SK-N-SH (cell line): ENCODE measurements around the gene GATD1. TPM values are rescaled to one million over a fixed set of nuclear protein-coding genes. Genes with fewer than 3 reads are reported as not detected.

ENCODE experiments used
- CTCF ChIA-PET: fragments of 300-600, 350-600 bp; formaldehyde crosslinking; extraction: SDS; loops from one replicate; lab custom pipeline; 2021; lab: Yijun Ruan, JAX
- POLR2A ChIA-PET: fragments of 350-600 bp; sonication (Branson Sonifier 250); formaldehyde crosslinking; extraction: SDS; loops from one replicate; lab custom pipeline; 2020; ENCODE audit warnings: antibody characterized with exemption, inconsistent platforms; lab: Yijun Ruan, JAX
- DNase-seq: peaks from one replicate; pipeline ENCODE4 v3.0.0; 2012
- H2AFZ ChIP-seq: fragments of 200-600 bp; sonication (generic); 2 replicates; pipeline ENCODE4 v1.8.1; 2016; ENCODE audit warnings: antibody characterized with exemption, mild to moderate bottlenecking, low read depth
- H3F3A ChIP-seq: fragments of 200-600 bp; sonication (generic); replicated peaks from 2 replicates; pipeline ENCODE3; 2016; ENCODE audit warnings: antibody characterized with exemption, mild to moderate bottlenecking; ENCODE audit not compliant: insufficient read depth
- H3K27ac ChIP-seq, 2 experiments: fragments of 200-500 bp in 1 of 2; fragments of 200-600 bp in 1 of 2; sonication (Bioruptor generic) in 1 of 2; sonication (generic), shearing (Covaris generic) in 1 of 2; 2 replicates each; pipeline versions ENCODE4 v1.5.1 to v1.6.1; 2014 to 2016; ENCODE audit warnings: low read depth in 2 of 2, inconsistent platforms in 1 of 2, low read length in 1 of 2, mild to moderate bottlenecking in 1 of 2, mixed read lengths in 1 of 2
- H3K27me3 ChIP-seq: fragments of 200-600 bp; sonication (generic), shearing (Covaris generic); 2 replicates; pipeline ENCODE4 v1.6.1; 2016; ENCODE audit warnings: mixed run types; ENCODE audit not compliant: insufficient read depth
- H3K36me3 ChIP-seq, 2 experiments: fragments of 200-500 bp in 1 of 2; fragments of 200-600 bp in 1 of 2; sonication (Bioruptor generic) in 1 of 2; sonication (generic) in 1 of 2; replicated peaks in 1 of 2; 2 replicates each; pipeline versions ENCODE3 to v1.5.1; 2014 to 2016; ENCODE audit warnings: low read length in 1 of 2, mild to moderate bottlenecking in 1 of 2; ENCODE audit not compliant: insufficient read depth in 2 of 2, control insufficient read depth in 1 of 2
- H3K4me1 ChIP-seq, 2 experiments: fragments of 200-500 bp in 1 of 2; fragments of 200-600 bp in 1 of 2; sonication (Bioruptor generic) in 1 of 2; sonication (generic), shearing (Covaris generic) in 1 of 2; 2 replicates each; pipeline versions ENCODE4 v1.5.1 to v1.6.1; 2014 to 2016; ENCODE audit warnings: low read depth in 1 of 2, low read length in 1 of 2, mixed run types in 1 of 2; ENCODE audit not compliant: insufficient read depth in 2 of 2, control insufficient read depth in 1 of 2
- H3K4me2 ChIP-seq: fragments of 200-600 bp; sonication (generic), shearing (Covaris generic); 2 replicates; pipeline ENCODE4 v1.6.1; 2017; ENCODE audit warnings: mixed run types
- H3K4me3 ChIP-seq, 2 experiments: fragments of 200-500 bp in 1 of 2; fragments of 200-600 bp in 1 of 2; sonication (Bioruptor generic) in 1 of 2; sonication (generic), shearing (Covaris generic) in 1 of 2; 2 replicates each; pipeline versions ENCODE4 v1.5.1 to v1.8.1; 2014 to 2016; ENCODE audit warnings: low read depth in 2 of 2, inconsistent platforms in 1 of 2, low read length in 1 of 2, mild to moderate bottlenecking in 1 of 2, mixed read lengths in 1 of 2, moderate library complexity in 1 of 2
- H3K79me2 ChIP-seq: fragments of 200-600 bp; sonication (generic); 2 replicates; pipeline ENCODE4 v1.8.1; 2017; ENCODE audit warnings: mild to moderate bottlenecking; ENCODE audit not compliant: insufficient read depth
- H3K9ac ChIP-seq: fragments of 200-600 bp; sonication (generic); 2 replicates; pipeline ENCODE4 v1.6.1; 2017; ENCODE audit warnings: mixed run types
- H3K9me2 ChIP-seq: fragments of 200-600 bp; sonication (generic); 2 replicates; pipeline ENCODE4 v1.6.1; 2017; ENCODE audit warnings: mixed run types
- H3K9me3 ChIP-seq: fragments of 200-600 bp; sonication (generic); 2 replicates; pipeline ENCODE4 v1.6.1; 2017; ENCODE audit warnings: mixed run types, mild to moderate bottlenecking, moderate library complexity
- H4K20me1 ChIP-seq: fragments of 200-600 bp; sonication (generic); 2 replicates; pipeline ENCODE4 v1.6.1; 2017; ENCODE audit warnings: mild to moderate bottlenecking, mixed run types; ENCODE audit not compliant: insufficient read depth
- CHD2 ChIP-seq: fragments of 150-350 bp; IDR thresholded peaks from 2 replicates; pipeline ENCODE4 v1.6.1; 2018; ENCODE audit warnings: low read length; ENCODE audit not compliant: partially characterized antibody
- FOXJ3 ChIP-seq: sonication (generic); formaldehyde crosslinking; IDR thresholded peaks from 2 replicates; pipeline ENCODE4 v1.5.1; 2020; ENCODE audit warnings: mild to moderate bottlenecking, missing genetic modification reagents
- GABPA ChIP-seq: IDR thresholded peaks from 2 replicates; pipeline ENCODE4 v1.4.0; 2012; ENCODE audit warnings: low read depth, mild to moderate bottlenecking
- GATA2 ChIP-seq: sonication (generic); formaldehyde crosslinking; IDR thresholded peaks from 2 replicates; pipeline ENCODE4 v1.5.0; 2020; ENCODE audit warnings: mild to moderate bottlenecking, missing genetic modification reagents
- MXI1 ChIP-seq: IDR thresholded peaks from 2 replicates; pipeline ENCODE4 v1.6.1; 2012; ENCODE audit warnings: mild to moderate bottlenecking, low read depth, low read length, improper control_type of control experiment
- NFIC ChIP-seq: IDR thresholded peaks from 2 replicates; pipeline ENCODE4 v1.4.0; 2012; ENCODE audit warnings: borderline replicate concordance
- RAD21 ChIP-seq: IDR thresholded peaks from 2 replicates; pipeline ENCODE4 v1.6.1; 2012; ENCODE audit warnings: mild to moderate bottlenecking, low read length
- RCOR1 ChIP-seq: fragments of 150-350 bp; IDR thresholded peaks from 2 replicates; pipeline ENCODE4 v1.6.1; 2017; ENCODE audit warnings: antibody characterized with exemption, low read length
- SMC3 ChIP-seq: IDR thresholded peaks from 2 replicates; pipeline ENCODE4 v1.6.1; 2012; ENCODE audit warnings: low read depth, low read length, improper control_type of control experiment
- TAF1 ChIP-seq: IDR thresholded peaks from 2 replicates; pipeline ENCODE4 v1.6.1; 2012; ENCODE audit warnings: low read depth, mild to moderate bottlenecking, low read length, moderate library complexity, borderline replicate concordance
- WGBS: methylation state at CpG from one replicate; pipeline ENCODE4 v1.1.6; 2017; ENCODE audit warnings: low lambda C conversion rate; 5-methylcytosine and 5-hydroxymethylcytosine counted together
- polyA plus RNA-seq, 3 experiments: library from polyadenylated mRNA; depleted of rRNA; stranded (reverse); fragments of >200 nt; gene quantifications; 2 replicates each; pipeline ENCODE4 v1.2.3, GENCODE V29; 2012
- TF ChIP-seq, protein P1 (sequence below): fragments of 150-350 bp; IDR thresholded peaks from 2 replicates; pipeline ENCODE4 v1.6.1; 2016; ENCODE audit warnings: mild to moderate bottlenecking, low read depth, low read length
- TF ChIP-seq, protein P2 (sequence below): fragments of 200-600 bp; sonication (generic); IDR thresholded peaks from 2 replicates; pipeline ENCODE4 v1.6.1; 2017; ENCODE audit warnings: antibody characterized with exemption, mild to moderate bottlenecking, moderate library complexity

GATD1 gene
- polyA plus RNA-seq, 1 of the 3 experiments (the other 2 are of a cell fraction): 86.2 TPM

DNA sequence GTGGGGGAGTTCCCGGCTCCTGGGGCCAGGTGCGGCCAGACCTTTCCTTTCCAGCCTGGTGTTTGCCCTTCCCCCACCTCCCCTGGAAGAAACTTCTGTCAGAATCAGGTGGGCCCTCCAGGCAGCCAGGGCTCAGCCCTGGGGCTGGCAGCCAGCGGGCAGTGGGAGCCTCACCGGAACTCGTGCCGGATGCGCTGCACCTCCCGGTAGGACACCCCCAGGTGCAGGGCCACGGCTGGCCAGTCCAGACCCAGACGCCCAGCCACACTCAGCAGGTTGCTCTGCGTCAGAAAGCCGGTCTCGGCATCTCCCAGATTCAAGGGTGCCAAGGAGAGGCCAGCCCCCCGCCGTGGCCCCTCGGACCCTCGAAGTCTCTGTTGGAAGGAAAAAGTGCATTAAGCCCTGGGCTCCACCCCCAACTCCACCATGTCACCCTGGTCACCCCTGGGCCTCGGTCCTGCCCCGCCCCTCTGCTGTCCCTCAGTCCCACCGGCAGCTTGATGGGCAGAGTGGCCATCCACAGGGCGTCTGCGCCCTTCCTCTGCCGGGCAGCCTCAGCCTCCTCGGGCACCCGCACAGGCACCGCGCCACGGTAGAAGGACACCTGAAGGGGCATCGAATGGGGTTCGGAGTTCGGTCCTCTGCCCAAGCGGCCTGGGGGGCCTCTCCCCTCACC is 22.5 kb upstream of the GATD1 start:
- Histone ChIP-seq H3K27me3 (no peaks in the 10 kb centered on the region), H3K36me3 (peaks cover 0 to 38% of the 10 kb centered on the region in 2 experiments), H3K9me2 (no peaks in the 10 kb centered on the region), H3F3A (peaks cover 14% of the 10 kb centered on the region), H4K20me1 (no peaks in the 10 kb centered on the region), H3K27ac (0 out of 4 replicates have a peak overlapping the region, but pooled peaks of 1 of the 2 experiments have one; percentile 14), H3K9me3 (no peaks in the 10 kb centered on the region), H3K4me2 (no peak overlapping the region), H2AFZ (no peak overlapping the region), H3K4me3 (no peak overlapping the region), H3K9ac (no peak overlapping the region), H3K79me2 (peaks cover 34% of the 10 kb centered on the region), H3K4me1 (peaks cover 14 to 41% of the 10 kb centered on the region in 2 experiments; a peak in 2 of 4 replicates)
- 100% methylated on average over 3 of the region's 32 CpGs for WGBS
- CTCF ChIA-PET: interaction anchor here (1.4 kb wide), 1 partner anchor 16 kb away, joined by 5 read pairs; no protein-coding TSS in a partner anchor
- DNase-seq: no peak
- TF ChIP-seq RCOR1: no peak
- no peak for TF ChIP-seq GABPA
- no peak for TF ChIP-seq GATA2 (CRISPR knock-in tag)
- TF ChIP-seq, protein P1, sequence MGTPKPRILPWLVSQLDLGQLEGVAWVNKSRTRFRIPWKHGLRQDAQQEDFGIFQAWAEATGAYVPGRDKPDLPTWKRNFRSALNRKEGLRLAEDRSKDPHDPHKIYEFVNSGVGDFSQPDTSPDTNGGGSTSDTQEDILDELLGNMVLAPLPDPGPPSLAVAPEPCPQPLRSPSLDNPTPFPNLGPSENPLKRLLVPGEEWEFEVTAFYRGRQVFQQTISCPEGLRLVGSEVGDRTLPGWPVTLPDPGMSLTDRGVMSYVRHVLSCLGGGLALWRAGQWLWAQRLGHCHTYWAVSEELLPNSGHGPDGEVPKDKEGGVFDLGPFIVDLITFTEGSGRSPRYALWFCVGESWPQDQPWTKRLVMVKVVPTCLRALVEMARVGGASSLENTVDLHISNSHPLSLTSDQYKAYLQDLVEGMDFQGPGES: no peak
- POLR2A ChIA-PET: no interaction called here

DNA sequence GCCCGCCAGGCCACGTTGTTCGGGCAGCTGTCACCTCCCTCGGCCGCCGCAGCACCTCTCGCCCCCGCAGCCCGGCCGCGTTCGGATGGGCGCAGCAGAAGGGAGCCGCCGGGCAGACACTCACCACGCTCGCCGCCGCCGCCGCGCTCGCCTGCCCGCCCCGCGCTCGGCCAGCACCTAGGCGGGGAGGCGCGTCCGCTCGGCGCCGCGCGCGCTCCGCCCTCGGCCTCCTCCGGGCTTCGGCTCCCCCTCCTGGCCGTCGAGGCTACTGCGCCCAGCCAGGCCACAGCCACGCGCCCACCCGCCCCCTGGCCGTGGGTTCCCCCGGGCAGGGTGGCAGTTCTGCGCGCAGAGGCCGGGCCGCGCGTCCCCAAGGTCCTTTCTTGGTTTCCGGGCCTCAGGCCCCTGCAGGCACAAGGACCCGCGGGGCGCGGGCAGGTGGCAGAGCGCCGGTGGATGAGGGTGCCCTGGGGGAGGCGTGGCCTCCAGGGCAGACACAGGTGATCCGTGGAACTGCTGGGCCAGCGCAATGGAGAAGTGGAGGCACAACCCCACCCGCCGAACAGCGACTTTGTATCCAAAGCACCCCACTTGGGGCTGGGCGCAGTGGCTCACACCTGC is 20.9 kb upstream of the GATD1 start, which contains the start of gene SLC25A22:
SLC25A22 (minus strand) TSS at position 189 of the 621 bp plus-strand sequence. CDS start 3,275 bp downstream, outside the sequence.
- no peak within 1 kb of the TSS; the same call in 1 of the 2 replicates for H2AFZ ChIP-seq
- peak within 1 kb of the TSS; percentile 90 to 92 for H3K4me3 ChIP-seq
- H3K4me2 ChIP-seq: peak within 1 kb of the TSS; percentile 100
- peaks cover 0 to 50% of the 10 kb centered on the region in 2 experiments for H3K36me3 ChIP-seq
- WGBS: 68% methylated on average over 4 of the region's 69 CpGs
- ChIA-PET CTCF (interaction anchor here (0.7 to 6.3 kb wide), 5 partner anchors 11 to 23 kb away, joined by 3 to 43 read pairs (median 4); no protein-coding TSS in a partner anchor), POLR2A (interaction anchor here (2.2 kb wide), 1 partner anchor 11 kb away, joined by 14 read pairs; the partner anchor contains the start of gene RPLP2)
- no peaks in the 10 kb centered on the region for H4K20me1 ChIP-seq
- no peaks in the 10 kb centered on the region for H3K9me3 ChIP-seq
- peaks cover 14% of the 10 kb centered on the region for H3F3A ChIP-seq
- H3K27ac ChIP-seq: peak within 1 kb of the TSS; percentile 93
- H3K4me1 ChIP-seq: peaks cover 8 to 40% of the 10 kb centered on the region in 2 experiments; a peak in 2 of 4 replicates
- DNase-seq: peak; percentile 98
- H3K27me3 ChIP-seq: no peaks in the 10 kb centered on the region
- no peaks in the 10 kb centered on the region for H3K9me2 ChIP-seq
- peaks cover 24% of the 10 kb centered on the region for H3K79me2 ChIP-seq
- peak within 1 kb of the TSS; percentile 87 for H3K9ac ChIP-seq
- TF ChIP-seq SMC3: peak; percentile 37
- TF ChIP-seq MXI1: peak; percentile 14
- TF ChIP-seq, protein P2, sequence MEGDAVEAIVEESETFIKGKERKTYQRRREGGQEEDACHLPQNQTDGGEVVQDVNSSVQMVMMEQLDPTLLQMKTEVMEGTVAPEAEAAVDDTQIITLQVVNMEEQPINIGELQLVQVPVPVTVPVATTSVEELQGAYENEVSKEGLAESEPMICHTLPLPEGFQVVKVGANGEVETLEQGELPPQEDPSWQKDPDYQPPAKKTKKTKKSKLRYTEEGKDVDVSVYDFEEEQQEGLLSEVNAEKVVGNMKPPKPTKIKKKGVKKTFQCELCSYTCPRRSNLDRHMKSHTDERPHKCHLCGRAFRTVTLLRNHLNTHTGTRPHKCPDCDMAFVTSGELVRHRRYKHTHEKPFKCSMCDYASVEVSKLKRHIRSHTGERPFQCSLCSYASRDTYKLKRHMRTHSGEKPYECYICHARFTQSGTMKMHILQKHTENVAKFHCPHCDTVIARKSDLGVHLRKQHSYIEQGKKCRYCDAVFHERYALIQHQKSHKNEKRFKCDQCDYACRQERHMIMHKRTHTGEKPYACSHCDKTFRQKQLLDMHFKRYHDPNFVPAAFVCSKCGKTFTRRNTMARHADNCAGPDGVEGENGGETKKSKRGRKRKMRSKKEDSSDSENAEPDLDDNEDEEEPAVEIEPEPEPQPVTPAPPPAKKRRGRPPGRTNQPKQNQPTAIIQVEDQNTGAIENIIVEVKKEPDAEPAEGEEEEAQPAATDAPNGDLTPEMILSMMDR: peak; percentile 61
- TF ChIP-seq RAD21: peak; percentile 49
- no peak for TF ChIP-seq TAF1
- TF ChIP-seq FOXJ3: no peak
- TF ChIP-seq NFIC: no peak
- no peak for TF ChIP-seq CHD2
